SH-SY5Y (cell line): Measurements from ENCODE around the gene ZBTB16.

Experiments
- GATA2 ChIP-seq: IDR thresholded peaks from 2 replicates; pipeline ENCODE4 v1.6.1; 2011; ENCODE audit warnings: mild to moderate bottlenecking, low read depth, low read length
- GATA3 ChIP-seq: IDR thresholded peaks from 2 replicates; pipeline ENCODE4 v1.6.1; 2011; ENCODE audit warnings: low read depth, mild to moderate bottlenecking, low read length, moderate library complexity

GRCh38 chr11:114209904-114210303 is 150.4 kb downstream of the ZBTB16 start:
- TF ChIP-seq GATA2 (no peak), GATA3 (no peak)
